GM12874 (cell line): Measurements from ENCODE around the gene FXR1.

ENCODE experiments used
- CTCF ChIP-seq: IDR thresholded peaks from 2 replicates; pipeline ENCODE4 v1.5.1; 2011; ENCODE audit warnings: low read depth, mild to moderate bottlenecking, control low read depth, low read length, moderate library complexity; ENCODE audit not compliant: insufficient read depth

FXR1 gene

GRCh38 chr3:180990505-180990904 is 78.0 kb downstream of the FXR1 start:
- no peak for TF ChIP-seq CTCF

GRCh38 chr3:180996415-180996932 is 84.0 kb downstream of the FXR1 start:
- no peak for TF ChIP-seq CTCF

- no peak for TF ChIP-seq CTCF
Observed at GRCh38 chr3:181006541-181006940, 94.1 kb downstream of the FXR1 start.

GRCh38 chr3:181007262-181007661 is 94.8 kb downstream of the FXR1 start:
- TF ChIP-seq CTCF = no peak

GRCh38 chr3:181008796-181009195 is 96.3 kb downstream of the FXR1 start:
- TF ChIP-seq CTCF = no peak

GRCh38 chr3:181009225-181009624 is 96.8 kb downstream of the FXR1 start:
- TF ChIP-seq CTCF = no peak

GRCh38 chr3:181017690-181018089 is 105.2 kb downstream of the FXR1 start:
- TF ChIP-seq CTCF = no peak

GRCh38 chr3:181025204-181025603 is 112.7 kb downstream of the FXR1 start:
- no peak for TF ChIP-seq CTCF
